NCI-H187 (cell line): ENCODE data around the gene THBS4.
A peak's percentile ranks its signal among the peaks of the same experiment; 100 is the strongest.

Experiments
- DNase-seq, 2 experiments: peaks; one replicate each; lab custom pipeline; 2025; lab: John Stamatoyannopoulos, UW

Gene THBS4

DNA sequence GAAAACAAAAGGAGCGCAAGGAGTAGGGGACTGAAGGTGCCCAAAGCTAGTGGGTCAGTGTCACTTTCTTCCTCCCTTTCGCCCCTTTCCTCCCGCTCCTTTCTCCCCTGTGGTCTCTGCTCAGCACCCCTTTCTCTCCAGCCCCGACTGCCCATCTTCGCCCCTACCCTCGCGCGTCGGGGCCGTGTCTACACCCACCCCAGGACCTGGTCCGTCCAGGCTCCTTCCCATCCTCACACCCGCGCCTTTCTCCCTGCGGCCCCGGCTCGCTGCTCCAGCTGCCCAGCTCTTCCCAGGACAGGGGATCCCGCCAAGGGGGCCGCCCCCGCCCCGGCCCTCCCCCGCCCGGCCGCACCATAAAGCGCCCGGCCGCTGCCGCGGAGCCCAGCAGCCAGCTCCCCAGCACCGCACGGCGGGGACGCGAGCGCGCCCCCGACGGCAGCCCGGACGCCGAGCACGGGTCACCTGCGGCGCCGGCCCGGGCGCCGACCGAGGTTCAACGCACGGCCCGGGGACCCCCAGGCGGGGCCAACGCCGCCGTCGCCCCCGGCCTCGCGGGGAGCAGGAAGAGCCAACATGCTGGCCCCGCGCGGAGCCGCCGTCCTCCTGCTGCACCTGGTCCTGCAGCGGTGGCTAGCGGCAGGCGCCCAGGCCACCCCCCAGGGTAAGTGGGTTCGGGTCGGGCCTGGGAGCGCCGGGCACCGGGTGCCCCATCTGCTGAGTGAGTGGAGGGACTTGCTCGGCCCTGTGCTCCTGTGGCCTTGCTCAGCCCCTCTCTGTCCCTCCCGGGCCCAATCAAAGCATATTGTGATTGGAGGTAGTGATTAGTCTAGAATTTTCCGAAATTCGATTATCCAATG, at the start of gene THBS4:
TSS of gene THBS4 (plus strand) at position 387 of the 860 bp plus-strand sequence. CDS start at position 577, 190 bp downstream.
- no peak for DNase-seq

DNA sequence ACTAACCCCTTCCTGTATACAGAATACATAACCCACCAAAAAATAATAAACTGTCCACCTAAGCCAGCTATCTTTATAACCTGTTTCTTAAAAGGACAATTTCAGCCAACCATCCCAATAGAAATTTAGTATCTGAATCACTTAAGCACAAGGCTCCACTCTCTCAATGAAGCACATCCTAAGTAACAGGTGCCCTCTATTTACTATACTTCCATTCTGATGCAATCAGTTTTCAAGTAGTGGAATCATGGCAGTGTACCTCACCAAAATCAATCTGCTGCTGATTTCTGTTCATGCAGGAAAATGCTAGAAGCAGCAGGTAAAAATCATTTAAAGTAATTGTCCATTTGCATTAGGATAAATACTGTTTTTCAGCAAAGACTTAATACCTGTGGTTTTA, 48.9 kb upstream of the THBS4 start:
- DNase-seq = no peak

DNA sequence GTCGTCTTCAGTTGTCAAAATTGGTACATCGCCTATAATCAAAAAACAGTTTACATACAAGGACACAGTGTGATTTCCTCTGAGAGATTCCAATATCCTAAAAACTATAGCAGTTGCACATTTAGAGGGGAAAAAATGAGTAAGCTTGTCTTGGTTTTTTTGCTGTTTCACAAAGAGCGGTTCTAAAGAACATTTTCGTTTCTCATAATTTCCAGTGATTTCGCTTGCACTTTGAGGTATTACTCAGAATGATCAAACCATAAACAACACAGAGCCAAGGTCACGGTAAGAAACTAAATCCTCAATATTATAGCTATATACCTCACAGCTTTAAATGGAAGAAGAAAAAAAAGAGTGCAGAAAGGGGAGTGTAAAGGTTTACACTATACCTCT, 44.9 kb upstream of the THBS4 start:
- no peak for DNase-seq

DNA sequence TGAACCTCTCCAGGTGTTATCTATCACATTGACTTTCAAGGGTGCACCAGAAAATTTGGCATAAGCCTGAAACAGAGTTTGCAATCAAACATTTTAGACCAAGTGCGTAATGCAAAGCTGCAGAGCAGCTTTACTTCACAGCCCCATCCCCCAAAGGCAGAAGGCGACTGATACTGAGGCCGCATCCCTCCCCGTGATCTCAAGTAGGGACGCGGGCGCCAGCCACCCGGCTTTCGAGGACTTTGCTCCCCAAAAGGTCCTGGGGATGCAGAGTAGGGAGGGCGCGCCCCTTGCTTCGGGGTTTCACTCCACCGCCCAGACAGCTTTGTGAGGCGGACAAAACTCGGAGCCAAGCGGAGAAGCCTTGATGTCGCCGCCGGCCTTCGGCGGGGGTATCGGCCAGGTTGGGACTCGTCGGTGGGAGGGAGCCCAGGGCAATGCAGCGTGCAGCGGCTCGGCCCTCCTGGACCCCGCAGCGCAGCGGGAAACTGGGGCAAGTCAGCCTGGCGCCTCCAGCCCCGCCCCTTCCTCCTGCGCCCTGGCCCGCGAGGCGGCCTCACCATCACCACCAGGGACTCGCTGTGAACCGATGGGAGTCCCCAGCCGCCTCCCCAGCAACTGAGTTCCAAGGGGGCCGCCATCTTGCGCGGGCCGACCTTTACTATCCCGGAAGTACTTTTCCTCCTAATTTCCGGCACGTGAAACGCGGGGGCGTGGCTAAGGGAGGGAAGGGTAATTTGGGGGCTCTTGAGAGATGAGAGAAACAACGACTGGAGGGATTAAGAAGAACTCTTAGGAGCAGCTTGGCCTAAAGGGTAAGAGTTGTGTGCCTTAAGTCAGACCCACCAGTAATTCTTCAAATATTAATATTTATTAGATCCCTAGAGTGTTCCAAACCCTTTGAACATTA, 44.3 kb upstream of the THBS4 start, which contains the start of gene MTX3:
TSS of gene MTX3 (minus strand) at position 665 of the 910 bp plus-strand sequence. CDS start at position 641, 24 bp downstream.
- peak; percentile 70 to 73 for DNase-seq

DNA sequence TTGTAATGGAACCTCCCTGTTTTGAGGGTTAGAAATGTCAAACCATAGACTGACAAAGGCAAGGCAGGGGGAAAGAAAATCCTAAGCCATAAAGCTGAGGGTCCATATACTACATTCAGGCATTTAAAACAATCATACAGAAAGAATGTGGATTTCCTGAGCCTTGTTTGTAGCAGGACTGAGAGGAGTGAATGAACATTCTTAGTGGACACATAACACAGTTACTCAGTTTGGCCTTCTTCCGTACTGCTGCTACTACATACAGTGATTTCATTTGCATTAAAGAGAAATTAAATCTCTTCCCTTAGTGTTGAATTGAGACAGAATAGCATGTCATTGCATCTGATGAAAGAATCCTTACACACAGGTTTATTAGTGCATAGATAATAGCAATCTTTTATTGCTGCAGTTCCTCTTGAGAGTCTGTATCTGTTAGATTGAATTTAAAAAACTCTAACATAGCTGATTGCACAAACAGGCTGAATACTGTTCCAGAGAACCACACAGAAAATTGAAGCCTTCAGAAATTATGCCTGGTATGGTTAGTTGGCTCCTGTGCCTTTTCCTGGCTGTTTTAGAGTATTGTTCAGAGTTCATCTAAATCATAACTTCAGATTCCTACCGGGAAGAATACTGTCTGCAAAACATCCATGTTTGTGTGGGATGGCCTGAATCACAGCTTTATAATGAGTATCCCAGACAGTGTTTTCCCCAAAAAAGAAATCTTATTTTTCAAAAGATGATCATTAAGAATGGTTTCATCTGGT, 42.1 kb upstream of the THBS4 start:
- DNase-seq = no peak

DNA sequence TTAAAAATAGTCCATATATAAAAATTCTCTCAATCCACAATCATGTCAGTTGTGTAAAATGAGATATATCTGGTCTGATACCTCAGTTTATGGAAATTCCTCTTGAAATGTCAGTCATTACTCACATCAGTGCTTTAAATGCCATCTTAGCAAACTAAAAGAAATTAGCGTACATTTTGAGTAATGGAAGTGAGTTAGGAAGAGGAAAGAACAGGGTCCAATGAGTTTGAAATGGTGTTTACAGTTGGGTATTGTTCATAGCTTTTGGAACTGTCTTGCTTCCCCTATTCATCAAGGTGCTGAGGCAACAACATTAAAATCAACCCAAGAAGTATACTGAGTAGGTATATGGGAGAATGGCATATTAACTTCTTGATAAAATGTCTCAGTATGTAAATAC, 35.4 kb upstream of the THBS4 start:
- no peak for DNase-seq

DNA sequence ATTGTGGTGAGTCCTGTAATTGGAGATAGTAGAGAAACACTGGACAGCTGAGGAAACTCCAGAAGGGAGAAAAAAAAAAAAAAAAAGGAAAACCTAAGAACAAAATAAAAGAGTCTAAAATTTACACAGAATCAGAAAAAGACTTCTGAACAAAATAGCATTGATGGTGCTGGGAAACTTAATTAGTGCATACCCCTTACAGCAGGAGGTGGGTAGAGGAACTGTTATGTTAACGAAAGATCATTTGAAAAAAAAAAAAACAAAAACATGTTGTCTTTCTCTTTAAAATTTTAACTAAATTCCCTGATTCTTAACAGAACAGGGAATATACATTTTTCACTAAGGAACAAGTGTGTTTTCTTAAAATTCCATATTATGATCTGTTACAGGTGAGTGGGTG, 32.5 kb upstream of the THBS4 start:
- no peak for DNase-seq

DNA sequence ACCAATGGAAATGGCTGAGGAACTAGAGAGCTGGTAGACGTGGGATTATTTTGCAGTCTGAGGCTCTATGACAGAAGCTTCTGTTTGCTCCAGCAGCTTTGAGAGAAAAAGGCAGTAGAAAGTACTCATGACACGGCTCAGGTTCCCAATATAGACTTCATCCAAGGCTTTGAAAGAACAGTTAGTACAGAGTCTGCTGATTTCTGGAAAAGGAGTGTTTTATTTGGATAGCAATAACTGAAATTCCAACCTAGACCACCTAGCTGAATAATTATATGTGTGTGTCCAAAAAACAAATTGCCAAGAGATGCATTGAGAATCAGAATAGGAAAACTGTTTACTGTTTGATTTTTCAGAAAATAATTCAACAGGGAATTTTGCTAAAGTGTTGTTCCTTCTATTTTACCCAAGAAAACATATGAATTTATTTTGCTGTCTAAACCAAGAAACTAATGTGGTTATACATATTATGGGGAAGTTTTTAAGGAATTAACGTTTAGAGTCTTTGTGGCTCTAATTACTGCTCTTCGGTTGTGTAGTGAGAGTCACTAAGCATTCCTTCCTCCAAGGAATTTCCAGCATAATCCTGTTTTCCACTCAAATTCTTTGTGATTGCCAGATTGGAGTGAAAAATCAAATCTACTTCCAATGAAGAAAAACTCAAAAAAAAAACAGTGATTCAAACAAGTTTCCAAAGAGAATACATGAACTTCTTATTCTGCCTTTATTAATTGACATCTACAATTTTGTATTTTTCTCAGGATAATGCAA, 26.0 kb upstream of the THBS4 start:
- DNase-seq = no peak

DNA sequence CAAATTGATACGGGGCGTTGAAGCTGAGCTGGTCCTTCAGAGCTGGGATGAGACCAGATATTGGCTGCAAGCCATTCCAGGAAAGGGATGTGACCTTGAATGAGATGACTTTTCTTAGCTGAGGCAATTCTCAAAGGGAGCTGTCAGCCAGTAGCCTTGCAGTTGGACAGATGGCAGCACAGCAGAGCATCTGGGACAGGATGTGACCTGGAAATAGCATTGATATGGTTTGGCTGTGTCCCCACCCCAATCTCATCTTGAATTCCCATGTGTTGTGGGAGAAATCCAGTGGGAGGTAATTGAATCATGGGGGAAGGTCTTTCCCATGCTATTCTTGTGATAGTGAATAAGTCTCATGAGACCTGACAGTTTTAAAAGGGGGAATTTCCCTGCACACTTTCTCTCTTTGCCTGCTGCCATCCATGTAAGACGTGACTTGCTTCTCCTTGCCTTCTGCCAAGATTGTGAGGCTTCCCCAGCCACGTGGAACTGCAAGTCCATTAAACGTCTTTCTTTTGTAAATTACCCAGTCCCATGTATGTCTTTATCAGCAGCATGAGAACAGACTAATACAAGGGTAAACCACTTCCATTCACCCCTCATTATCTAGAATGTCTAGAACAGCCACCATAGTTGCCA, 24.3 kb upstream of the THBS4 start:
- DNase-seq = no peak

DNA sequence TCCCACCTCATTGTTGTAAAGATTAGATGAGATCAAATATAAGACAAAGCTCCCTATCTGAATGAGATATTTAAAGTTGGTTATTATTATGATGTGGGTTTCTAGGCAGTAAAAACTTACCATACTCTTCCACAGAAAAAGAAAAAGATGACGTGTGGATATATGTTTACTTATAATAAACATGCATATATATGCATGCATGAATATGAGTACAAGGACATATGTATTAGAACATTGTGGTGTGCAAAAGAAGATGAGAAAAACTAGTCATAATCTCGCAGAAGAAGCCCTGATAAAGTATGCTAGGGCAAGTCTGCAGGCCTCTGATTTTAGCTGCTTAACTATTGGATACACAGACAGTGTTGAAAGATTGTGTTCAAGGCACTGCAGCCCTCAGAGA, 10.1 kb upstream of the THBS4 start:
- DNase-seq = no peak

DNA sequence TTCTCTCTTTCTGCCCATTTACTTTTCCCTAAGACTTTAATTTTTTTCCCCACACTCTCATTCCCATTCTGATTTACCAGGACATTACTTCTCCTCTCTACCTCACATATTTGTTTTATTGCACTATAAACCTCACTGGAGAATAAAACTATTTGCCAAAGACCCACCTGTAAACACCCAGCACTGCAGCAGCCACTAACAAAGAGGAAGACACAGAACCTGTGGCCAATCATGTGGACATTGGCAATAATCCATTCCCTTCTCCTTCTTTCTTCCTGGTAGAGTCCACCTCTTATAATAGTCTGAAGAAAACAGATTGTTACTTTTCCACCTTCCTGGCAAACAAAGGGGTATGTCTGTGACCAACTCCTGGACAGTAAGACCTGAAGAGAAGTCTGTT, 8.3 kb upstream of the THBS4 start:
- DNase-seq = no peak

DNA sequence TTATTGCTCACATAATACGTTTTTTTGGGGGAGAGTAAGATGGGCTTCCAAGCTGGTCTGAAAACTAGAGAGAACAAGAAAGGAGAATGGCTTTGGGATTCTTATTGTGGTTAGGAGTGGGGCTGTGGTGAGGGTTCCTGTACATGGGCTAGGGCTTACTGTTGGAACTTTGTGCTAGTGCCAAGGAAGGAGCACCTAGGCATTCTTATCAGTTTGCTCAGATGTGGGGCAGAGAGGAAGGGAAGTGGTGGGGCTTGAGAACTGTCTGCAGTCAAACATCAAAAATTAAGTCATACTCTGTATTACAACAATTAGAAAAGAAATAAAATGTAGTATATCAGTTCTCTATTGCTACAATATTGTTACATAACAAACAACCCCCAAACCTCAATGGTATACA, 4.0 kb upstream of the THBS4 start:
- no peak for DNase-seq

DNA sequence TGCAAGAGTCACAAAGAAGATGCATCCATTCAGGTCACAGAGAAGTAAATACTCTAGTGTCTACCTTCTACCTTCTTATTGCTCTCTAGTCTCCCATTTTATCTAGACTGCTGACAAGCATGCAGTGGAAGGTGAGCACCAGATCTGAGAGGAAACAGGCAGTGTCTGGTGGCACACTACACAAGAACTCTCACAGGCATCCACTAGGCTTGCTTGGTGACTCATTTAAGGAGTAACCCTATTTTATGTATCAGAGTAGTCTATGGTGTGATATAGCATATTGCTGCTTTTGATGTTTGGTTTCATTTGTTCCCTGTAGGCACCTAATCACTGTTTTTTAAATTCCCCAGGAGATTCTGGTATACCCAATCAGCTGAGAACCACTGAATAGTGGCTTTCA, 1.6 kb upstream of the THBS4 start:
- DNase-seq = no peak

DNA sequence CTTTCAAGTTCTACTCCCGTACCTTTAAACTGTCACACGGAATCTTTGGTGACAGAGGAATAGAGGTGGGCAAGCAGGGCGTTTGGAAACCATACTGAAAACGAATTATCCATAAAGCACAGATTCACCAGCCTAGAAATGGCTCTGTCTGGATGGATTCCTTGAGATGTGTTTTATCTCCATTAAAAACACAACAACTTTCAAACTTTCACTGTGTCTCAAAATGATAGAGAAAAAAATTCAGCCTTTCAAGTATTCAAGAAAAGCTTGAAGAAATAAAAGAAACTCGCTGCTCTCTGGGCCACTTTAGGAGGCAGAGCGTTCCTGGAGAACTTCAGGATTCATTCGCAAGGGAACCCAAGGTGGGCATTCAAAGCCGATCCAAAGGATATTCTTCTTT, 589 bp upstream of the THBS4 start:
- DNase-seq = no peak

DNA sequence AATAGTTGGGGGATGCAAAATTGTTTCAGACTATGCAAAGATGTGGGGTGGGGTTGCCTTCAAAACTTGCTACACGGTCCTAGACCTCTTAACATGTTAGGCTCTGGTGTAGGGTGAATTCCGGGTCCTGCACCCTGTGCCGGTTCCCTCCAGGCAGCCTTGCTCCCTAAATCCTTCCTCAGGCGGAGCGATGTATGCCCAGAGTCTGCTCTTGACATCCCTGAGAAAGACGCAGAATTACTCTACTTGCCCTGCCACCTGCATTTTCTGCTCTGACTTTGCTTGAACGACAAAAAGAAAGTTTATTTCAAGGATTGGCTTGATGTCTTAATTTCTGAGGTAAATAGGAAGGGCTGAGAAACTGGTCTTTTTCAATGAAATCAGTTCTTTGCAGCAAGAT, 691 bp downstream of the THBS4 start:
- no peak for DNase-seq

DNA sequence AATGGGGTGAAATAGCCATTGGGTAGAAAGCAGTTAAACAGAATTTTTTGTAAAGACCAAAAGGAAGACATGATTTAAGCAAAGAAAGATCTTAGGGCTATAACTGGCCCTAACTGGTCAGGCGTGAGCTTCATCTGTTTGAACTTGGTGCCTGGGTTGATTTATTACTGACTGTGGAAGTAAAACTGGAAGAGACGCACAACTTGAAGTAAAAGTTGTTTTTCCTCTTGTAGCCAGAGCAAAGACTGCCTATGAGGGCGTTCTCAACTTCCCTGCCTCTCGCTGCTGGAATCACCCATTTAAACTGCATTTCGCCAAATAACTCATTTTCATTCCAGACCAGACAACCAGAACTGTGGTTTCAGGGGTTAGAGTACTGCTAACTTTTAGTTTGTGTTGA, 1.5 kb downstream of the THBS4 start:
- no peak for DNase-seq

DNA sequence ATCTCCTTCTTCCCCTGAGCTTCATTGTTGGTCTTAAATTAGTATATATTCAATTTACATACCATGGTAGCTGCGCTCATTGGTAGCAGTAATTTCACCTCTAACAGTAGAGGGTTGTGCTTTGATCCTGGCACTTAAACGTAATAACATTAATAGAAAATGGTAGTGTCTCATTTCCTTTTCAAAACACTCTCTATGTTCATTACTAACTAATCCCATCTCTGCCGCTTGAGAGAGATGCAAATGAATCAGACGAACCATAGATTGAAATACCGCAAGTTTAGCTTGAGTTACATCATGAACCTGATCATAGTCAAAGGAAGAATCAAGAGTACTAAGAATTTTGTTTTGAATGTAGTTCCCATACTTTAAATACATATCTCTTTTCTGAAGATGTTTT, 2.2 kb downstream of the THBS4 start:
- no peak for DNase-seq

DNA sequence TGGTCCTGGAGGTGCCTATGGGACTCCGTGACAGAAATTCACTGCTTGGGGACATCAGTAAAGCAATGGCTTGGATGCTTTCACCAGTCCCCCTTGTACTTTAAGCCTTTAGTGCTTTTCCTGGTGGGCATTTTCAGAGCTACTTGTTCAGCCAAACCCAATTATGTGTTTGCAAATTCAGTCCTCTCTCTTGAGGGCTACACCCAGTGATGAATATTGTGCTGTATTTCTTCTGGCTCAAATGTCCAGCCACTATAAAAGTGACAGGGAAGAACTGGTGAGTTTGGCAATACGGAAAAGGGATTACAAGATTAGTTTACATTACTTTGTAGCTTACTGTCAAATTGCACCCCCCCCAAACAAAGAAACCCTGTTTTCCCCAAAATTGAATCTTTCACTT, 4.5 kb downstream of the THBS4 start:
- DNase-seq = no peak

DNA sequence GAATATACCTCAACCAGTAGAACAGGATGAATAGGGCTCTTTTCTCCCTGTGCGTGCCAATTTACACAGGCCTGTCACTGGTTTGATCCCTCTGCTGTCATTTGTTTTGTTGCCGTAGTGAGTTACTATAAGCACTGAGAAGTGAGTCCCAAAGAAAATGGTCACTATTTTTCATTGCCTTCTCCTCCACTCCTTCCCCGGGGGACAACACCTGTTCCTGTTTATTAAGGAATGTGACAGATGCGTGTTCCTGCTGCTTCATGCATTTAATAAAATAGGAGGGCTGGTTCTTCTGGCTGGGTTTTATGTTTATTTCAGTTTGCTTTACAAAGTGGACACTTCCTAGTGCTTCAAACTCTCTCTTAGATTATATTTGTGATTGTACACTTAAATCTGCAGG, 6.4 kb downstream of the THBS4 start:
- DNase-seq = no peak

DNA sequence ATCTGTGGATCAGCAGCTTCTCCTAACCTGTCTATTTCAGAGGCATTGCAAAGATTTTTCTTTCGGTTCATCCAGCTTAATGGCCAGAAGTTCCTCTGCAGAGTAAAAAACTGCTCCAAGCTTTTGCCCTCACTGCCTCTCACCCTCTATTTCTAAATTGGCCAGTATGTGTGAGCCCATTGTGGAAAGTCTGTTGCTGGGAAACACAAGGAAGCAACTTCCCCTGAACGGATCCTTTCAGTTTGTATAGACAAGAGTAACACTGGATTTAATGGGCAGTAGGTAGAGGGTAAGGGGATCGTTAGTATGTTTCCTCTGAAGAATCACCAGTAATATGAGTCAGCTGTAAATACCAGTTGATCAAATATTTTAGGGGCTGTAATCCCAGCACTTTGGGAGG, 7.2 kb downstream of the THBS4 start:
- DNase-seq = no peak

DNA sequence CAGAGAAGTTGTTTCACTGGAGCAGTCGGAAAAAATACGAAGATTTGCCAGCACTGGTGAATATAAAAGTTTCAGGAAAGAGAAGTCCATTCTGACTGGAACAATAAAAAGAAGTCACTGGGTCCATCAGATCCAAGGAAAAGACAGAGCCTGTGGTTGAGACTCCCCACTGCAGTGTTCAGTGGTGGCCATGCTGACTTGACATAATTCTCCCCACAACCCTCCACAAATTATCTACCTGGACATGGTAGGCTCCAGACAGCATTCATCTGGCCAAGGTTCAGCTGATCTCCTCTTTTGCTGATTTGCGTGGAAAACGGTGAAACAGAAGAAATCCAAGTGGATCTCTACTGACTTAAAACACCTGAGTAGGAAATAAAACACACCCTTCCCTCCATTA, 8.0 kb downstream of the THBS4 start:
- no peak for DNase-seq
